ENCODE measurements around the gene COMP.
"Not testable (repeated sequence)": the region's sequence is repeated elsewhere in the genome, so short reads cannot be mapped to it uniquely, and the experiment has no call there.

COMP gene

DNA sequence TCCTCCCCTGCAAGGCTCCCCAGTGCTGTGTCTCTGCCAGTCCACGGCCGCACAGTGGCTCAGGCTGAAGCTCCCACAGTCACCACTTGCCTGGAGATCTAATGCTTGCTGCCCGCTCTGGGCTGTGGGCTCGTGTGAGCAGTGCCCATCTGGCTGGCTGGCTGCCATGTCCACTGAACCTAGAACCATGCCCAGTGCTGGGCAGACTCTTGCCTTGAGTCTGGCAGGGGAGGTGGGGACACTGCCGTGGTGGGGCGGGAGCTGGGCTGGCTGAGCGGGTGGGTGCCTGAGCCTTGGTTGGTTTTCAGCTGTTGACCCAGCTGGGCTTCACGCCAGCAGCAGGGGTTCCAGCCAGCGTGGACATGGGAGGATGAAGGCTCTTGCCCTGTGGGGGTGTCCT is 55.4 kb downstream of the COMP start:
- TF ChIP-seq CTCF (IDR thresholded peaks at IDR 0.05; ENCODE audit: poor library complexity, severe bottlenecking), result no peak
- Histone ChIP-seq H3K27ac (ENCODE audit: poor library complexity, severe bottlenecking) (no peak overlapping the region), H3K9me3 (ENCODE audit: severe bottlenecking) (no peaks in the 10 kb centered on the region), H3K36me3 (ENCODE audit: low read depth) (no peaks in the 10 kb centered on the region), H3K4me1 (ENCODE audit: insufficient read depth, poor library complexity, severe bottlenecking) (no peaks in the 10 kb centered on the region), H3K4me3 (ENCODE audit: severe bottlenecking) (no peak overlapping the region), H3K27me3 (ENCODE audit: insufficient read depth, poor library complexity, severe bottlenecking) (no peaks in the 10 kb centered on the region)
- ATAC-seq (ENCODE audit: low read depth) (no peak), DNase-seq (ENCODE audit: low spot score) (no peak)

GRCh38 chr19:18735324-18735723 is 55.8 kb downstream of the COMP start:
- Histone ChIP-seq H3K4me3 (ENCODE audit: severe bottlenecking) (no peak overlapping the region), H3K4me1 (ENCODE audit: insufficient read depth, poor library complexity, severe bottlenecking) (no peaks in the 10 kb centered on the region), H3K36me3 (ENCODE audit: low read depth) (no peaks in the 10 kb centered on the region), H3K27me3 (ENCODE audit: insufficient read depth, poor library complexity, severe bottlenecking) (no peaks in the 10 kb centered on the region), H3K27ac (ENCODE audit: poor library complexity, severe bottlenecking) (no peak overlapping the region), H3K9me3 (ENCODE audit: severe bottlenecking) (no peaks in the 10 kb centered on the region)
- DNase-seq (ENCODE audit: low spot score), result no peak
- ATAC-seq (ENCODE audit: low read depth), result no peak
- no peak for TF ChIP-seq CTCF (IDR thresholded peaks at IDR 0.05; ENCODE audit: poor library complexity, severe bottlenecking)

- ATAC-seq (ENCODE audit: low read depth); H3K9me3 ChIP-seq (ENCODE audit: severe bottlenecking); H3K4me1 ChIP-seq (ENCODE audit: insufficient read depth, poor library complexity, severe bottlenecking); H3K27me3 ChIP-seq (ENCODE audit: insufficient read depth, poor library complexity, severe bottlenecking); DNase-seq (ENCODE audit: low spot score); H3K4me3 ChIP-seq (ENCODE audit: severe bottlenecking); H3K36me3 ChIP-seq (ENCODE audit: low read depth); H3K27ac ChIP-seq (ENCODE audit: poor library complexity, severe bottlenecking): not testable (repeated sequence)
Observed at GRCh38 chr19:18733762-18734332, 57.3 kb downstream of the COMP start.

DNA sequence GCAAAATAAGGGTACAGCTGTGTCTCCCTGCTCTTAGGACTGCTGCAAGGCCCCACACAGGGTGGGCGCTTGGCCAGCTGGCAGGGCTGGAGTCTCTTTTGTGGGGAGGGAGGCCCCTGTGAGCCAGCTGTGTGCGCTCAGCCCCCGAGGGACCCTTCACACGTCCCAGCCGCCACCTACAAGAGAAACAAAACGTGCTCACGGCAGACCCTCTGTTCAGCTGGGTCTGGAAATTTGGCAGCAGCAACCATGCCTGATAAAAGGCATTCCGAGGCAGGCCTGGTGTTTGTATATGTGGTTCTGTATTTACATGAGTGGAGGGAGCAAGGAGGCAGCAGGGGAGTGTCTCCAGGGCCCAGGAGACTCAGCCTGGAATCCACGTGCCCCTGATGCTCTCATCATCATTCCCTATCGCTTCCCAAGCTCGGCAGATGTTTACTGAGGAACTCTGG is 57.9 kb downstream of the COMP start:
- H3K4me3 ChIP-seq (ENCODE audit: severe bottlenecking), result no peak overlapping the region
- no peaks in the 10 kb centered on the region for H3K27me3 ChIP-seq (ENCODE audit: insufficient read depth, poor library complexity, severe bottlenecking)
- H3K9me3 ChIP-seq (ENCODE audit: severe bottlenecking), result no peaks in the 10 kb centered on the region
- no peak for DNase-seq (ENCODE audit: low spot score)
- H3K27ac ChIP-seq (ENCODE audit: poor library complexity, severe bottlenecking), result no peak overlapping the region
- no peaks in the 10 kb centered on the region for H3K4me1 ChIP-seq (ENCODE audit: insufficient read depth, poor library complexity, severe bottlenecking)
- ATAC-seq (ENCODE audit: low read depth), result no peak
- no peak for TF ChIP-seq CTCF (IDR thresholded peaks at IDR 0.05; ENCODE audit: poor library complexity, severe bottlenecking)
- H3K36me3 ChIP-seq (ENCODE audit: low read depth), result no peaks in the 10 kb centered on the region
